Measurements from ENCODE around the gene DGKZ.

DNA sequence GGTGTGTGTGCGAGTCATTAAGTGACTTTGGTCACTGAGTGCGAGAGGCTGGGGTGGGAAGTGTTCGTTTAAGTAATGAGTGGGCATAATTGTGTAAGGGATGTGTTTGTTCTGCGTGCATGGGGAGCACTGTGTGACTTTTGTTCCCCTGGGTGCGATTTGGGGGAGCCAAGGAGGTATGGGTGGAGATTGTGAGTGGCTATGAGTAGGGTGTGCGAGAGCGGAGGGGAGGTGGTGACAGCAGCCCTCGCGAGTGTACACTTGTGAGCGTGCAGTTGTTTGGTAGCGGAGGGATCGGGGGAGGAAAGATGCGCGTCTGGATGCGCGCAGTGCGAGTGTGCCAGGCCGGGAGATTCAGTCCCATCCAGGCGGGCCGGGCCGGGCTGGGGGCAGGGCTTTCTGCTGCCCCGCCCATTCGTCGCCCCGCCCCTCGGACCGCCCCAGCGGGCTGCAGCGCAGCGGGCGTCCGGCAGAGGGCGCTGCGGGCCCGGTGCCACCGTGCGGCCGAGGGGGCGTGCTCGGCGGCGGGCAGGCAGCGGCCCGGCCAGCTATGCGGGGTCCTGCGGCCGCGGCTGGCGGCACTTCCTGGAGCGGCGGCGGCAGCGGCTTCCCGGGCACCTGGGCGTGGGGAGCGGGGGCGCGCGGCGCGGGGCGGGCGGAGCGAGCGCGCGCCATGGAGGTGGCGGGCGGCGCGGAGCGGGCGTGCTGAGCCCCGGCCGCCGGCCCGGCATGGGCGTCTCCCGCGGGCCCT, at the start of gene DGKZ:
- TF ChIP-seq, protein P1, sequence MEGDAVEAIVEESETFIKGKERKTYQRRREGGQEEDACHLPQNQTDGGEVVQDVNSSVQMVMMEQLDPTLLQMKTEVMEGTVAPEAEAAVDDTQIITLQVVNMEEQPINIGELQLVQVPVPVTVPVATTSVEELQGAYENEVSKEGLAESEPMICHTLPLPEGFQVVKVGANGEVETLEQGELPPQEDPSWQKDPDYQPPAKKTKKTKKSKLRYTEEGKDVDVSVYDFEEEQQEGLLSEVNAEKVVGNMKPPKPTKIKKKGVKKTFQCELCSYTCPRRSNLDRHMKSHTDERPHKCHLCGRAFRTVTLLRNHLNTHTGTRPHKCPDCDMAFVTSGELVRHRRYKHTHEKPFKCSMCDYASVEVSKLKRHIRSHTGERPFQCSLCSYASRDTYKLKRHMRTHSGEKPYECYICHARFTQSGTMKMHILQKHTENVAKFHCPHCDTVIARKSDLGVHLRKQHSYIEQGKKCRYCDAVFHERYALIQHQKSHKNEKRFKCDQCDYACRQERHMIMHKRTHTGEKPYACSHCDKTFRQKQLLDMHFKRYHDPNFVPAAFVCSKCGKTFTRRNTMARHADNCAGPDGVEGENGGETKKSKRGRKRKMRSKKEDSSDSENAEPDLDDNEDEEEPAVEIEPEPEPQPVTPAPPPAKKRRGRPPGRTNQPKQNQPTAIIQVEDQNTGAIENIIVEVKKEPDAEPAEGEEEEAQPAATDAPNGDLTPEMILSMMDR (IDR thresholded peaks at IDR 0.05 in 2 of 3, conservative IDR thresholded peaks at IDR 0.05 in 1 of 3; ENCODE audit: control insufficient read depth in 2 of 3, extremely low read depth in 1 of 3, insufficient read depth in 1 of 3, low read depth in 3 of 3, low read length in 3 of 3): peak; percentile 63 to 92 (median 64); a peak in 4 of 6 replicates
- no peak for TF ChIP-seq NFIC (IDR thresholded peaks at IDR 0.05; ENCODE audit: low read depth, low read length)
- no peak for TF ChIP-seq SUZ12 (IDR thresholded peaks at IDR 0.05; ENCODE audit: unreplicated experiment)
- TF ChIP-seq STAT3 (IDR thresholded peaks at IDR 0.05; ENCODE audit: low read depth, low read length): no peak
- TF ChIP-seq EZH2 (IDR thresholded peaks at IDR 0.05; ENCODE audit: borderline replicate concordance, control insufficient read depth, low read depth, low read length): no peak
- no peak for TF ChIP-seq KDM1A (IDR thresholded peaks at IDR 0.05; ENCODE audit: borderline replicate concordance)
- TF ChIP-seq CREB1 (IDR thresholded peaks at IDR 0.05; ENCODE audit: low read depth): 0 out of 2 replicates have a peak, but pooled peaks have one; percentile 31

All from GM12878 (cell line).